Activated naive CD4-positive, alpha-beta T cell (primary cell): ENCODE measurements around the gene GIPC2.
"Not testable (repeated sequence)": the region's sequence is repeated elsewhere in the genome, so short reads cannot be mapped to it uniquely, and the experiment has no call there.

Source experiments
- DNase-seq, 4 experiments: peaks; one replicate each; lab custom pipeline; 2025; lab: John Stamatoyannopoulos, UW

GIPC2 gene

GRCh38 chr1:78036450-78036849, 9.3 kb upstream of the GIPC2 start:
- DNase-seq, result no peak

- no peak for DNase-seq
These were observed 7.7 kb upstream of the GIPC2 start for GRCh38 chr1:78038071-78038470.

DNA sequence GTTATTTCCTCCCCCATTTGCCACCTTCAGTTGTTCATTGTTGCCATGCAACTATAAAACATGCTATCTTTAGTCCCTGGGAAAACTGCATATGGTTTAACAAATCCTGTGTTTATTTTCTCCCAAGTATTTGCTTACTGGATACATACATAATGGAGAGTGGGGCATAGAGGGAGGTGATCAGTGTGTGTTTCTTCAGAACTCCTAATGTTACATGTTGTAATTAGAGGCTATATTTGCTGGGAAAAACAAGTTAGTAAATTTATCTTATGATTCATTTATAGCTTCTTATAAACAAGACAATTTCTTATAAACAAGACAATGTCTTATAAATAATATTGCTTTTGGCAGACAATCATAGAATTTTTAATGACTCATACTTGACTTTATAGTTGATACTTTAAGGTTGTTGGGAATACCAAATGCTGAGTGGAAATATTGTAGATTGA, 7.3 kb upstream of the GIPC2 start:
- no peak for DNase-seq

DNA sequence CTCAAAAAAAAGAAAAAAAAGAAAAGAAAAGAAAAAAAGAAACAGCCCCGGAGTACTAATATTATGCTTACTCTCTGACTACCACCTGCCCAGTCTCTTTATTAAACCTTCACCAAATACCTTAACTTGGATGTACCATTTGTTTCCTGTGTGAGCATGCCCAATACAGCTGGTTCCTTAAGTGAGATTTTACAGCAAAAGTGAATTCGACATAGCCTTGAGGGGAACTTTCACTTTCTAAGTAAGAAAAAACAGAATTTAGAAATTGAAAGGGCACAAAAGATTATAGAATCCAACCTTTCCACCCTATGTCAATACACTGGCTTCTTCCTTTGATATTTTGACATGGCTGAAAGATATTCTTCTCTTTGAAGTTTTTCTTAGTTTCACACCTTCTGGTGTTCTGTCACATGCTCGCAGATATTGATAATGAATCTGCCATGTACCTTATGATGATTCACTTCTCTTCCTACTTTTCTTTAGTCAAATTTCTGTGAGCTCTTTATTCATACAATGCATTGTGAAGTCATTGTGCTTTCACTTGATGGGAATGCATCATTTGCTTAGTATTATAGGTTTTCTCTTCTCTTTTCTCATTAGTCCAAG, 5.2 kb upstream of the GIPC2 start:
- DNase-seq, result no peak

DNA sequence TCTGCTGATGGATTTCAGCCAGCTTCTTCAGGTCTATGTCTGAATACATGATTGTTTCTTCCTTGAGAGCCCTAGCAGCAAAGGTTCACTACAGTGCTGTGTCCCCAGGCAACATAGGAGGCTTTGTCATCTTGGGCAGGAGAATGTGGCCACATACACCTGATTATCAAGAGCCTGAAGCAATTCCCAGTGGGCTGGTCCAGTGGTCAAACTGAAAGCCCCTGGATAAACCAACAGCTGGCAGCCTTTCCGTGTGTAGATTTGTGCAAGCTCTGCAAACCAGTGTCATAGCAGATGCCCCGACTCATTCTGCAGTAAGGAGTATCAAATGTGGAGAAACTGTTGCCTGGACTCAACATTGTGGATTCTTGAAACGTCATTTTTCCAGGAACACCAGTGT, 2.3 kb upstream of the GIPC2 start:
- DNase-seq, result no peak

DNA sequence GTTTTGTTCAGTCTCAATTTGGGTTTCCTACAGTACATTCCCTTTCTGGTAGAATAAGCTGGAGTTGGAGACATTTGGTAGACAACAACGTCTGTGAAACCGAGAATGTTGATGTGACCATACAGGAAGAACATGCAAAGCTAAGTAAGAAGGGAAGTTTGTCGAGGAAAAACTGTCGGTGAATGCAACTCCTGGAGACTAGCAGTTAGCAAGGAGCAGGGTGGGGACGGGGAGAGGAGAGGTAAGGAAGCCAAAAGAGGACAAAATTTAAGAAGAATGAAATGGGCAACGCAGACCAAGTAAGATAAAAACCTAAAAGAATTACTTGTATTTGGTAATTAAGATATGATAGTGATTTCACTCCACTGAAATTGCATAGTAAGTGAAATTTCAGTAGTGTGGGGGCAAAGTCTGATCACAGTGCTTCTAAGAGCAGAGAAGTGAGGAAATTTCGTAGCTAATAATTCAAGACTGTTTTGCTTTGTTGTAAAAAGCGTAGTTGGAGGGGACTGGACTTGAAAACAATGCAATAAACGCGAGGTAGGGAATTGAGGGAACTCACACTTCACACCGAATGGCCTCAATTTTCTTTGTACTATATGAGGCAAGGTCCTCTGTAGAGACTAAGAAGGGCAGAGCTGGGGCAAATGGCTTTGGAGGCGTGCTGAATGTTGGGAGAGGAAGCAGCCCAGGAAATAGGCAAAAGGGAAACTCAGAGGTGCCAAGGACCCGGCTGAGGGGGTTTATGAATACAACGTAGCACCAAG, 787 bp upstream of the GIPC2 start:
- DNase-seq, result no peak

- no peak for DNase-seq
These were observed 222 bp upstream of the GIPC2 start for GRCh38 chr1:78045563-78045925.

GRCh38 chr1:78047106-78047505, 1.3 kb downstream of the GIPC2 start:
- no peak for DNase-seq

DNA sequence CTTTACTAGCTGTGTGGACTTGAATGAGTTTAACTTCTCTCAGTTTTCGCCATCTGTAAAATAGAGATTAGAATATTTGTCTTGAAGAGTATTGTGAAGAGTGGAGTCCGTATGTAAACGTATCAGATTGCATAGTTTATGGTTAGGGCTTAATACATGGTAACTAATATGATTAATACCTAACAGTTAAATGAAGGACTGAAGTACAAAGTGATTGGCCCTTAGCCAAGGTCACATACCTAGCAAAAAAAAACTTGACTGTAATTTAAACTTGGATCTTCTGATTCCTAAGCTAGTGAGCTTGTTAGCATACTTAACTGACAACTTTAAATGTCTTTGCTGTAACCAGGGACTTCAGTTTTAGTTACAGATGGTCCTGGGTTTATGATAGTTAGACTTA, 1.9 kb downstream of the GIPC2 start:
- no peak for DNase-seq

- DNase-seq, result no peak
These were observed 2.7 kb downstream of the GIPC2 start for GRCh38 chr1:78048446-78048845.

DNA sequence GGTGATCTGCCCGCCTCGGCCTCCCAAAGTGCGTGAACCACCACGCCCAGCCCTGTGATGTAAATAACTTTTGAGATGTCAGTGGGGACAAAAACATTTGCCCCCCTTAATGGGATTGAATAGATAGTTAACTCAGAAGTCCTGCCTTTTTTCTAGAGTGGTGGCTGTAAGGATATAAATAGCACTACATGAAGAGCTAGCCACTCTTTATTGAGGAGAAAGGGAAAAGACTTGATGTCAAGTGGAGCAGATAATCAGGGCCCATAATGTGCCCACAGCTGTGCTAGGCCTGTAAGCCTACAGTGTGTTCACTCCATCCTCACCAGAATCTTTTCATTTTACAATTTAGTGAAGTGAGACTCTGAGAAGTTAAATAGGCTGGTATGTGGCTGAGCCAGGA, 3.6 kb downstream of the GIPC2 start:
- DNase-seq, result no peak

DNA sequence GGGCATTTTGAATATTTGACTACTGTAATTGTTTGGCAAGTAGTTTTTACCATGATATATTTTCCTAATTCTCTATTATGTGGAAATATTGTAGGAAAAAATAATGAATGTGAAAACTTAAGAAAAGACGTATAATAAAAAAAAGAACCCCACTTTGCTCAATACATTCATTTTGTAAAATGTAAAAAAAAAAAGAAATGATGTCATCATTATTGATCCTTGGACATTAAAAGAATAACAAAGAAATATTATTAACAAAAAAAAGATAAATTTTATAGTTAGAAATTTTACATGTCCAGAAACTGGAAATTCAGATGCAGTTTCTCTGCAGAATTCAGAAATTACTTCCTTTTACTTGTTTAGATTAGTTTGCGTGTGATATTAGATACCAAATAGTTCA, 5.2 kb downstream of the GIPC2 start:
- no peak for DNase-seq

DNA sequence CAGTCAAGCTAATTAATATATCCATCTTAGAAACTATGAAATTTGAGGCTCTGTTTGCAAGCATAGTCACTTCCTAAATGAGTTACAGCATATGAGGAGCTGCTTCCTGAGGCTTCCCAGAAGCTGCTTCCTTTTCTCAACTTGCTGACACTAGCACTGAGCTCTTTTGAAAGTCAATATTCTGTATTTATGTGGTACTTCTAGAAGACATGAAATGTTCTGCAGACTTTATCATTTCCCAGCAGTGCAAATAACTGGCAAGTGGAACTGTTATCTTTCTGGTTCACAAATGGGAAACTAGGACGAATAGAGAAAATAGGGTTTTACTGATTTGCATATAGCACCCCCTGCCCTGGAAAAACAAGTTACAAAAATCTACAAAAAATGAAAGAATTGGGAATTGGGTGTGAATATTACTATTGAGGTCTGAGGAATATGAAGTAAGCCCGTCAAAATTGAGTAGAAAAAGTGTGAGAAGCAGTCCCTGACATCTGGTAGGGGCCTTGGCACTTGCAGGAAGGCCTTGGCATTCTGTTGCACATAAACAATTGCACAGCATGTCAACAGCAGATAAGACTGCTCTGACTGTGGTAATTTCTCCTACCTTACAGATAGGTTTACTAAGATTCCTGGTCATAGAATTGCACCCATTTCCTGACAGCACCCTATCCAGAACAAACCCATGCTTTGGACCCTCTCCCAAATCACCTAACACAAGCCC, 7.1 kb downstream of the GIPC2 start:
- DNase-seq, result no peak

GRCh38 chr1:78053498-78053897, 7.7 kb downstream of the GIPC2 start:
- no peak for DNase-seq

DNA sequence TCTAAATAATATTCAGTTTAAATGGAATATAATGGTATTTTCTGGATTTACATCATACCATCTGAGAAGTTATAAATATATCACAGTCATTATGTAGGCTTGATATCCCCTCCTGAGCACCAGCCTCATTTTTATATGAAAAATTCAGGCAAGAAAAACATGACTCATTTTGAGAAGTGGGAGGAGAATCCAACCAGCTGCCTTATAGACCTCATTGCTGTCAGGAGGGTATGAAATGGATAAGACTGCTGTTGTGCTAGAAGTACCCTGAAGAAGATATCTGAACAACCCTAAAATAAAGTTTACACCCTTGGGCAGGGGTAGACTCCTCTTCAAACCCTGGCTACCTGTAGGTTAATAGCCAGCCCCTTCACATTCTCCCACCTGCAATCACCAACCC, 8.8 kb downstream of the GIPC2 start:
- DNase-seq, result no peak

- no peak for DNase-seq
These were observed 9.2 kb downstream of the GIPC2 start for GRCh38 chr1:78054972-78055371.

DNA sequence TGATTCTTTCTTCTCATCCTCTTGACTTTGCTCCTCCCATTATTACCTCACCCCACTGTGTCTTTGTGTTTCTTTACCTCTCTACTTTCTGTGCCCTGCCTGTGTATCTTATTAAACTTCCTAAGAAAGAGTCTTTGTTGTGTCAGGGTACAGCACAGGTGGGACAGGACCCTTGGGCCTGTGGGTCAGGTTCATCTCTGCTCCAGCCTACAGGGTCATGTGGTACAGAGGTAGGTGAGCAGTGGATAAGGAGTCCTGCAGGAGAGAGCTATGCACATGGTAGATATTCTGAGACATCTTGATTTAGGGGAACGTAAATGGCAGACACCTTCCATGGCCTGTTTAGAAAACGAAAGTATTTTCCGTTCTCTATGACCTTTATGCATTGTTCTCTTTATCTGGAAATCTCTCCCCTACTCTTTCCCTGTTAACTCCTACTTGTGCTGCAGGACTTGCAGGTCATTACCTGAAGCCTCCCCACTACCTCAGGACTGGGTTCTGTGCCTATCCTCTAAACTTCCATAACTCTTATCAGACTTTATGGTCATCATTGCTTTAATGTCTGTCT, 9.9 kb downstream of the GIPC2 start:
- DNase-seq, result no peak

GRCh38 chr1:78058670-78059069, 12.9 kb downstream of the GIPC2 start:
- no peak for DNase-seq

- DNase-seq, result no peak
These were observed 15.2 kb downstream of the GIPC2 start for GRCh38 chr1:78060857-78061563.

DNA sequence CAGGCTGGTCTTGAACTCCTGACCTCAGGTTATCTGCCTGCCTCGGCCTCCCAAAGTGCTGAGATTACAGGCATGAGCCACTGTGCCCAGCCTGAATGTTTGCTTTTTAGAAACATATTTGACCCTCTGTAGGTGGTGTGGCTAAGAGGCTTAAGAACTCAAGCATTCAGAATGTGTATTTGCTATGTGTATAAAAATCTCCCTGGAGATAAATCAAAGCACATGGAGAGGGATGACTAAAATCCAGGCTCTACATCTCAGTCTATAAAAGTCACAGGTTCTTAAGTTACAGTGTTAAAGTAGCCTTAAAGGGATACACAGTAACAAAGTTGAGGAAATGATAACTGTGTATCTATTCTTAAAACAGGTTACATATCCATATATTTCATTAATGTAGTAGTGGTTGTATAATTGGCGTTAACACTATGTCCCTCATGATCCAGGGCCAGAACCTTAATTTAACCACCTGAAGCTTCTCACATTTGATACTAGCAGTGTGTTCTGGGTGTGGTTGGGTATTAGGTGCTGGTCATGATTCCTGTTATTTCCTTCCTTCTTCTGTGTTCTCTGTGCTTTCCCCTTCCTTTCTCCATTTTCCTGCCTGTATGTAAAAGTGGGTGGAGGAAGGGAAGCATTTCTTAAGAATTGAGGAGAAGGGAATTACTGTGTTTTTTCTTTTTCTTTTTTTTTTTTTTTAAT, 16.2 kb downstream of the GIPC2 start:
- DNase-seq, result no peak

- DNase-seq, result not testable (repeated sequence)
These were observed 19.1 kb downstream of the GIPC2 start for GRCh38 chr1:78064886-78065285.
